CD8-positive, alpha-beta memory T cell (primary cell): ENCODE results near the gene MYH9. TPM values are rescaled to one million over a fixed set of nuclear protein-coding genes. Genes with fewer than 3 reads are reported as not detected.

Experiments
- CTCF ChIA-PET: fragments of 350-600 bp; sonication (Branson Sonifier 250); formaldehyde crosslinking; loops from one replicate; lab custom pipeline; 2021; ENCODE audit warnings: antibody characterized with exemption; lab: Charles Lee
- POLR2A ChIA-PET: fragments of 350-600 bp; sonication (Branson Sonifier 250); formaldehyde crosslinking; loops from one replicate; lab custom pipeline; 2021; ENCODE audit warnings: antibody characterized with exemption; lab: Charles Lee
- DNase-seq, 5 donors: peaks; one replicate each; pipeline versions ENCODE4 v3.0.0 to v3.0.0-alpha.2; 2020 to 2022; ENCODE audit warnings: mixed read lengths in 1 of 5
- H3K27ac ChIP-seq: one replicate; pipeline ENCODE4 v1.7.0; 2013; ENCODE audit warnings: low read depth, mild to moderate bottlenecking, low read length, moderate library complexity
- H3K27me3 ChIP-seq: 2 replicates; pipeline ENCODE4 v1.7.0; 2013; ENCODE audit warnings: low read length, mild to moderate bottlenecking; ENCODE audit not compliant: insufficient read depth, poor library complexity, severe bottlenecking
- H3K36me3 ChIP-seq: 2 replicates; pipeline ENCODE4 v1.7.0; 2013; ENCODE audit warnings: mild to moderate bottlenecking, low read length, moderate library complexity; ENCODE audit not compliant: insufficient read depth
- H3K4me1 ChIP-seq: 2 replicates; pipeline ENCODE4 v1.7.0; 2013; ENCODE audit warnings: mild to moderate bottlenecking, low read length, moderate library complexity; ENCODE audit not compliant: insufficient read depth
- H3K4me3 ChIP-seq: 2 replicates; pipeline ENCODE4 v1.7.0; 2013; ENCODE audit warnings: mild to moderate bottlenecking, low read length
- H3K9me3 ChIP-seq: 2 replicates; pipeline ENCODE4 v1.7.0; 2013; ENCODE audit warnings: mild to moderate bottlenecking, low read length
- H3K27ac Mint-ChIP-seq, 8 donors: one replicate each; pipeline ENCODE4 v1.8.0; 2020 to 2021; ENCODE audit warnings: mixed read lengths in 8 of 8, mild to moderate bottlenecking in 6 of 8, inconsistent platforms in 3 of 8, moderate library complexity in 3 of 8
- H3K27me3 Mint-ChIP-seq, 2 donors: one replicate each; pipeline ENCODE4 v1.8.0; 2020 to 2021; ENCODE audit warnings: mixed read lengths in 2 of 2, mild to moderate bottlenecking in 1 of 2, moderate library complexity in 1 of 2
- H3K36me3 Mint-ChIP-seq, 3 donors: one replicate each; pipeline ENCODE4 v1.8.0; 2020 to 2021; ENCODE audit warnings: mixed read lengths in 3 of 3, inconsistent platforms in 1 of 3, mild to moderate bottlenecking in 1 of 3
- H3K4me1 Mint-ChIP-seq, 3 donors: one replicate each; pipeline ENCODE4 v1.8.0; 2020 to 2021; ENCODE audit warnings: mixed read lengths in 3 of 3, inconsistent platforms in 1 of 3, mild to moderate bottlenecking in 1 of 3
- H3K4me3 Mint-ChIP-seq, 7 donors: one replicate each; pipeline ENCODE4 v1.8.0; 2020 to 2021; ENCODE audit warnings: mixed read lengths in 7 of 7, mild to moderate bottlenecking in 6 of 7, moderate library complexity in 4 of 7, inconsistent platforms in 2 of 7
- H3K9me3 Mint-ChIP-seq, 5 donors: one replicate each; pipeline ENCODE4 v1.8.0; 2020 to 2022; ENCODE audit warnings: mixed read lengths in 5 of 5, mild to moderate bottlenecking in 3 of 5, moderate library complexity in 2 of 5, inconsistent platforms in 1 of 5
- polyA plus RNA-seq: library from polyadenylated mRNA; unstranded; fragments of 300-500 nt; fragmentation: Illumina TruSeq; gene quantifications from one replicate; pipeline ENCODE4 v1.2.3, GENCODE V29; 2021
- total RNA-seq, 2 experiments: library from RNA; stranded (reverse); gene quantifications; one replicate each; pipeline ENCODE4 v1.2.3, GENCODE V29; 2021

The MYH9 gene
- total and polyA plus RNA-seq, 3 experiments from 2014 or later, result 425 to 684 (median 680) TPM

DNA sequence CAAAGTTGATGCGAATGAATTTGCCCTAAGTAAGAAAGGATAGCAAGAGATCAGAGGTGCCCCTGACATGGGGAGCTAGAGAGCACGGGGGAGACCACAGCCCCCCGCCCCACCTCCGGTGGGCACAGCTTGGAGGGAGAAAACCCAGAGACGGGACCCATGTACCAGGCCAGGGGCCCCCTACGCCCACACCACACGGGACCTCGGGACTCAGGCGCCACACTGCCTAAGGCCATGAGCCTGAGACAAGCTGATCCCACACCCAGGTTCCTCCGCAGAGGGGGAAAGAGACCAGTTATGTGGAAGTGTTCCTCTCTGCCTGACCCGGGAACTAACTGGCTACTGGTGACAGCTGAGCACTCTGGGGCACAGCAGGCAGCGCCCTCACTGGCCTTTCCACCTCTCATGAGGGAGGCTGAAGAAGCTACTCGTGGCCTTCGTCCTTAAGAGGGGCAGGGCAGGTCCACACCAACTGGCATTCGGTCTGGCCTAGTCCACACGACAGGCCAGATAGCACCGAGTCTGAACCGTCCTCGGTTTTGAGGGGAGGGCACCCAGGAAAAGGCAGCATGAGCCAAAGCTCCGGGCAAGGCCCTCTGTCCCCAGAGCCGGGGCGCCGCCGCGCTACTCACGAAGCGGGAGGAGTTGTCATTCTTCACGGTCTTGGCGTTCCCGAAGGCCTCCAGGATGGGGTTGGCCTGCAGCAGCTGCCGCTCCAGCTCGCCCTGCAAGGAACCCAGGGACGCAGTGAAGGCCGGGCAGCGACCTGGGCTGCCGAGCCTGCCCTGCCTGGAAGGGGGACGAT, 65.8 kb downstream of the MYH9 start:
- no peak overlapping the region for H3K4me3 Mint-ChIP-seq
- no peaks in the 10 kb centered on the region for H3K27me3 Mint-ChIP-seq
- no peak overlapping the region for H3K4me3 ChIP-seq
- H3K27me3 ChIP-seq, result no peaks in the 10 kb centered on the region
- no peaks in the 10 kb centered on the region for H3K9me3 Mint-ChIP-seq
- peaks cover 99% of the 10 kb centered on the region for H3K36me3 ChIP-seq
- ChIA-PET CTCF (interaction anchor here (0.9 to 1.9 kb wide), 5 partner anchors 13 to 154 kb away, joined by 3 to 6 read pairs (median 3); no protein-coding TSS in a partner anchor), POLR2A (interaction anchor here (0.9 to 2.3 kb wide), 3 partner anchors 11 to 55 kb away, joined by 3 to 5 read pairs (median 5); no protein-coding TSS in a partner anchor)
- H3K4me1 ChIP-seq, result no peaks in the 10 kb centered on the region
- H3K4me1 Mint-ChIP-seq, result peaks cover 10 to 11% (median 10%) of the 10 kb centered on the region in 3 donors
- peaks cover under 1 to 95% (median 30%) of the 10 kb centered on the region in 3 donors for H3K36me3 Mint-ChIP-seq
- no peaks in the 10 kb centered on the region for H3K9me3 ChIP-seq
- no peak overlapping the region for H3K27ac ChIP-seq
- peak overlapping the region in 6 of 8 donors; percentile 46 to 85 (median 72) for H3K27ac Mint-ChIP-seq
- no peak for DNase-seq

DNA sequence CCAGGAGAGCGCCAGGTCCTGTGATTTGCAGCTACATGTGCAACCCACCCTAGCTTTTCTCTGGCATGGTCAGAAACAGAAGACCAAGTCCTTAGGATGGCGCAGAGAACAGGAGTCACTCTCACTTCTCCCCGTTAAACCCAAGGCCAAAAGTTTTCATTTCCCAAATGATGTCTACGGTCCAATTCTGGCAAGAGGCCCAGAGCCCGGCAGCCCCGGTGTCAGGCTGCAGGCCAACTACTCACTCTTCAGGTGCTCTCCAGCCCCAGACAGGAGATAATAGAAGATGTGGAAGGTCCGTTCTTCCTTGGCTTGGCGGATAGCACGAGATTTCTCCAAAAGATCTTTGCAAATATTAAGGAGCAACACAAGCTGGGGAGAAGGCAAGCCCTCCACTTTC, 67.2 kb downstream of the MYH9 start:
- H3K27ac ChIP-seq, result no peak overlapping the region
- DNase-seq, result no peak
- CTCF ChIA-PET, result interaction anchor here (1.9 to 2.2 kb wide), 2 partner anchors 19 to 150 kb away, joined by 6 read pairs; no protein-coding TSS in a partner anchor
- Mint-ChIP-seq H3K36me3 (peaks cover 6 to 93% (median 28%) of the 10 kb centered on the region in 3 donors), H3K9me3 (no peaks in the 10 kb centered on the region), H3K4me1 (peaks cover 0 to 1% (median 0%) of the 10 kb centered on the region in 3 donors), H3K27ac (peak overlapping the region in 2 of 8 donors; percentile 27 to 37), H3K4me3 (no peak overlapping the region), H3K27me3 (no peaks in the 10 kb centered on the region)
- H3K36me3 ChIP-seq, result peaks cover 95% of the 10 kb centered on the region
- no peaks in the 10 kb centered on the region for H3K9me3 ChIP-seq
- H3K4me3 ChIP-seq, result no peak overlapping the region
- no peaks in the 10 kb centered on the region for H3K4me1 ChIP-seq
- POLR2A ChIA-PET, result interaction anchor here (1.2 kb wide), 1 partner anchor 57 kb away, joined by 3 read pairs; no protein-coding TSS in a partner anchor
- H3K27me3 ChIP-seq, result no peaks in the 10 kb centered on the region

DNA sequence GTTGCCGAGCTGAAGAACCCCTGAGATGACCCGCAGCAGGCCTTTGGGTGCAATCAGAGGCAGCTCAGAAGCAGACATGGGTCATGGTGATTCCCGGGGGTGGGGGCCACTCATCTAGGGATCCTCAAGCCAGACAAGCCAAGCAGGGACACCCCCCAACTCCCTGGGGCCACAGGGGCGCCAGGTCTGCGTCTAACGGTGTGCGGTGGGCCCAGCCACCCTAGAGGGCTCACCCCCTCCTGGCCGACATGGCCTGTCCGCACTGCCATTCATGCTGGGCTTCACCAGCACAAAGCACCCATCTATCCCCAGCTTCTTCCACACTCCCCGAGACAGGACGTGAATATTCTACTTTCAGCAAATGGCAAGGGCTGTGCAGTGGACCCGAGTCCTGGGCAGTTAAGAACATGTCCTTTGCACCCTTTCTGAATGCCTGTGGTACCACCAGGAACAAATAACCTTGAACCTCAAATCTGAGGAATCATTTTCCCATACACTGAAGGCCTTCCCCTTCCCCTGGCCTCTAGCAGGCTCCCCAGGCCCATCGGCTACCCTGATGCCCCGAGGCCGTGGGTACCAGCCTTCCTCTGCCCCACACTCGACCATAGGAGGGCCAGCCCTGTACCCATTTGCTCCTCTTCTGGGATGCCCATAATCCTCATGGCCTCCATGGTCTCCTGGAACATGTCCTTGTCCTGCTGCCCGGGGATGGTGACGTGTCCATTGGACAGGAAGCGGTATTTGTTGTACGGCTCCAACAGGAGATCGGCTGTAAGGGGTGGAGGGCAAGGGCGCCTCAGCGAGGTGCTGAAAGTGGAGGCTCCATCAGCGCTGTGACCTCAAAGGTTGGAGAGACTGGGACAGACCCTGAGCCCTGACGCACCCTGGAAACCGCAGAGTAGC, 67.9 kb downstream of the MYH9 start:
- Histone ChIP-seq H3K4me1 (no peaks in the 10 kb centered on the region), H3K36me3 (peaks cover 95% of the 10 kb centered on the region), H3K27me3 (no peaks in the 10 kb centered on the region), H3K9me3 (no peaks in the 10 kb centered on the region), H3K27ac (no peak overlapping the region), H3K4me3 (no peak overlapping the region)
- Mint-ChIP-seq H3K27me3 (no peaks in the 10 kb centered on the region), H3K4me1 (peaks cover 0 to 4% (median 3%) of the 10 kb centered on the region in 3 donors), H3K36me3 (peaks cover 6 to 93% (median 30%) of the 10 kb centered on the region in 3 donors), H3K9me3 (no peaks in the 10 kb centered on the region), H3K27ac (peak overlapping the region in 5 of 8 donors; percentile 7 to 82 (median 50)), H3K4me3 (no peak overlapping the region)
- CTCF ChIA-PET, result interaction anchor here (1.1 to 2.2 kb wide), 3 partner anchors 12 to 151 kb away, joined by 3 to 9 read pairs (median 6); no protein-coding TSS in a partner anchor
- POLR2A ChIA-PET, result interaction anchor here (1.2 kb wide), 1 partner anchor 57 kb away, joined by 3 read pairs; no protein-coding TSS in a partner anchor
- DNase-seq, result no peak

DNA sequence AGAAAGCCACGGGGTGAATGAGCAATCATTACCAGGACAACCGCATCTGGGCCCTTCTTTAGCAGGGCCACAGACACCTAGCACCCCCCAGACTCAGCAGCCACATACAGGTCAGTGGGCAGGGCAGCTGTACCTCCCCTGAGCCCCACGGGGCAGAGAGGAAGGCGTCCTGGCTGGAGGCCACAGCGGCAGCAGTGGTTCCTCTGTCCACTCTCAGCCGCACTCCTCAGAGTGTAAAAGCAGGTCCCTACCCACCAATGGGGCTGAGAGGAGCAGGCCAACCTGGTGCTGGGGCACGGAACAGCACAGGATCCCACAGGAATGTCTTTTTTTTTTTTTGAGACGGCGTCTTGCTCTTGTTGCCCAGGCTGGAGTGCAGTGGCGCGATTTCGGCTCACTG, 69.3 kb downstream of the MYH9 start:
- Mint-ChIP-seq H3K4me3 (no peak overlapping the region), H3K27ac (peak overlapping the region in 4 of 8 donors; percentile 54 to 75 (median 66)), H3K4me1 (peaks cover 0 to 4% (median 3%) of the 10 kb centered on the region in 3 donors), H3K9me3 (no peaks in the 10 kb centered on the region), H3K36me3 (peaks cover 6 to 92% (median 31%) of the 10 kb centered on the region in 3 donors), H3K27me3 (no peaks in the 10 kb centered on the region)
- no peaks in the 10 kb centered on the region for H3K27me3 ChIP-seq
- H3K4me1 ChIP-seq, result no peaks in the 10 kb centered on the region
- H3K9me3 ChIP-seq, result no peaks in the 10 kb centered on the region
- no peak overlapping the region for H3K4me3 ChIP-seq
- ChIA-PET CTCF (interaction anchor here (1.4 to 1.6 kb wide), 2 partner anchors 16 to 17 kb away, joined by 6 to 9 read pairs; no protein-coding TSS in a partner anchor), POLR2A (interaction anchor here (0.7 kb wide), 1 partner anchor 16 kb away, joined by 6 read pairs; no protein-coding TSS in a partner anchor)
- no peak for DNase-seq
- H3K36me3 ChIP-seq, result peaks cover 93% of the 10 kb centered on the region
- no peak overlapping the region for H3K27ac ChIP-seq

DNA sequence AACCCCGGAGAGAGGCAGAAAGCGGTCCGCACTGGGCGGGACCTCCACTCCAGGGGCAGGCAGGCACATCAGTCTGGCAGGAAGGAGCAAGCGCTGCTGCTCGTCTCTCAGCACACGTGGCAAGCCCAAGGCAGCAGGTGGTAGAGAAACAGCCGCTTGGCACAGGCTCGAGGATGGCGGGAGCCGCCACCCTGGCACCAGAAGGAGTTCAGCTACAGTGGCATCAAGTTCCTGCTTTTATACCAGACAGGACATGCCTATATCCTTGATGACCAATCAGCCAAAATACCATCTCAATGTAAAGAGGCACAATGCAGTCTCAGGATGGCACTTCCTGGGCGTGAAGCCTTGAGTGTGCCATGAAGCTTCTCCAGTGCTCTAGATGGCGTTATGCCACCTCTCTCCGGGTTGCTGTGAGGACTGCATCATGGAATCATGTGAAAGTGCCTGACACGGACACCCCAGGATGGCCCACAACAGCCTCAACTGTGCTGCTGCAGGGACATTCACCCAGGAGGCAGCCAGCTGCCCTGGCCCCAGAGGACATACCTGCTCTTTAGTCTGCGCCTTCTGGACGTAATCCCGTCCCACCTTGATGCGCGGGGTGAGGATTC, 70.0 kb downstream of the MYH9 start:
- peaks cover 0 to 3% (median 3%) of the 10 kb centered on the region in 3 donors for H3K4me1 Mint-ChIP-seq
- ChIA-PET CTCF (interaction anchor here (0.8 to 1.6 kb wide), 5 partner anchors 10 to 67 kb away, joined by 3 to 6 read pairs (median 4); no protein-coding TSS in a partner anchor), POLR2A (interaction anchor here (0.6 to 1.2 kb wide), 4 partner anchors 10 to 169 kb away, joined by 3 to 5 read pairs (median 4); no protein-coding TSS in a partner anchor)
- no peak for DNase-seq
- H3K27me3 Mint-ChIP-seq, result no peaks in the 10 kb centered on the region
- Histone ChIP-seq H3K27me3 (no peaks in the 10 kb centered on the region), H3K9me3 (no peaks in the 10 kb centered on the region), H3K36me3 (peaks cover 89% of the 10 kb centered on the region), H3K4me1 (no peaks in the 10 kb centered on the region), H3K27ac (no peak overlapping the region), H3K4me3 (no peak overlapping the region)
- no peaks in the 10 kb centered on the region for H3K9me3 Mint-ChIP-seq
- H3K27ac Mint-ChIP-seq, result peak overlapping the region in 5 of 8 donors; percentile 8 to 79 (median 58)
- peaks cover 6 to 91% (median 29%) of the 10 kb centered on the region in 3 donors for H3K36me3 Mint-ChIP-seq
- no peak overlapping the region for H3K4me3 Mint-ChIP-seq

DNA sequence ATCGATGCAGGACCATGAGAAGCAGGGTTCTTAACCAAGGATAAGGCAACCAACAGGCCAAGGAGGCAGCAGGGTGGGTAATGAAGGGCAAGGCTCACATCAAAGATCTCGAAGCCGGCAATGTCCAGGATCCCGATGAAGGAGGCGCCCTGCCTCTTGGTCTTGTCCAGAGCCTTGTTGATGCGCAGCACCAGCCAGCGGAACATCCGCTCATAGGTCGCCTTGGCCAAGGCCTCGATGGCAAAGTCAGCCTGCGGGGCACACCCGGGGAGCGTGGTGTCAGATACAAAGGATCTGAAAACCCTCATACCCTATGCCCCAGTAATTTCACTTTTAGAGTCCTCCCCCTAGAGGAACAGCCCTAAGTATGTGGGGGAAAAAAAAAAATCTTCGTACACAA, 71.3 kb downstream of the MYH9 start:
- H3K4me1 ChIP-seq, result no peaks in the 10 kb centered on the region
- DNase-seq, result no peak
- no peaks in the 10 kb centered on the region for H3K9me3 ChIP-seq
- CTCF ChIA-PET, result interaction anchor here (0.7 to 6.1 kb wide), 4 partner anchors 8 to 135 kb away, joined by 3 to 34 read pairs (median 4); no protein-coding TSS in a partner anchor
- H3K4me3 ChIP-seq, result no peak overlapping the region
- POLR2A ChIA-PET, result interaction anchor here (0.6 to 0.7 kb wide), 2 partner anchors 148 to 167 kb away, joined by 3 to 6 read pairs; no protein-coding TSS in a partner anchor
- Mint-ChIP-seq H3K4me3 (peak overlapping the region in 1 of 7 donors; percentile 18), H3K9me3 (no peaks in the 10 kb centered on the region), H3K27me3 (peaks cover 0 to 2% of the 10 kb centered on the region in 2 donors), H3K27ac (peak overlapping the region in 4 of 8 donors; percentile 31 to 85 (median 66)), H3K36me3 (peaks cover 6 to 92% (median 26%) of the 10 kb centered on the region in 3 donors), H3K4me1 (peaks cover 0 to 3% (median 3%) of the 10 kb centered on the region in 3 donors)
- no peaks in the 10 kb centered on the region for H3K27me3 ChIP-seq
- no peak overlapping the region for H3K27ac ChIP-seq
- peaks cover 89% of the 10 kb centered on the region for H3K36me3 ChIP-seq
